Suprapubic skin (tissue), 4 donors: Measurements from ENCODE around the gene PPP4R2. TPM values are rescaled to one million over a fixed set of nuclear protein-coding genes. Genes with fewer than 3 reads are reported as not detected.

Experiments used
- DNase-seq, 2 donors: peaks; one replicate each; pipeline ENCODE4 v3.0.0-alpha.2; 2019; ENCODE audit warnings: low spot score in 2 of 2
- H3K27ac ChIP-seq: fragments of 200-600 bp; sonication (generic); one replicate; pipeline ENCODE4 v1.5.1; 2019
- H3K27me3 ChIP-seq: fragments of 200-600 bp; sonication (generic); one replicate; pipeline ENCODE4 v1.5.1; 2019
- H3K36me3 ChIP-seq: fragments of 200-600 bp; sonication (generic); one replicate; pipeline ENCODE4 v1.5.1; 2019
- H3K4me1 ChIP-seq: fragments of 200-600 bp; sonication (generic); one replicate; pipeline ENCODE4 v1.5.1; 2019
- H3K4me3 ChIP-seq: fragments of 200-600 bp; sonication (generic); one replicate; pipeline ENCODE4 v1.5.1; 2019; ENCODE audit warnings: mild to moderate bottlenecking
- H3K9me3 ChIP-seq: fragments of 200-600 bp; sonication (generic); one replicate; pipeline ENCODE4 v1.5.1; 2019
- EP300 ChIP-seq: sonication (generic); formaldehyde crosslinking; IDR thresholded peaks from one replicate; pipeline ENCODE4 v1.6.1; 2017; ENCODE audit warnings: antibody characterized with exemption
- POLR2A ChIP-seq, 2 donors: fragments of 450-650 bp; IDR thresholded peaks; one replicate each; pipeline ENCODE4 v1.6.1; 2017; ENCODE audit warnings: antibody characterized with exemption in 2 of 2, mild to moderate bottlenecking in 2 of 2, moderate library complexity in 2 of 2
- POLR2AphosphoS5 ChIP-seq, 3 donors: sonication (generic); formaldehyde crosslinking; IDR thresholded peaks; one replicate each; pipeline ENCODE4 v1.6.1; 2017; ENCODE audit warnings: antibody characterized with exemption in 3 of 3
- WGBS: methylation state at CpG from one replicate; pipeline ENCODE4 v1.1.5; 2018; 5-methylcytosine and 5-hydroxymethylcytosine counted together
- total RNA-seq, 4 donors: library from RNA; depleted of rRNA; stranded (reverse); fragments of >200 nt; gene quantifications; one replicate each; pipeline ENCODE4 v1.1.0, GENCODE V29; 2016
- TF ChIP-seq, protein P1 (sequence below), 2 donors: fragments of 200-600 bp in 1 of 2; fragments of 450-650 bp in 1 of 2; sonication (generic) in 1 of 2; IDR thresholded peaks; one replicate each; pipeline ENCODE4 v1.5.1; 2016 to 2019; ENCODE audit warnings: antibody characterized with exemption in 2 of 2, mild to moderate bottlenecking in 1 of 2, moderate library complexity in 1 of 2

Gene PPP4R2
- total RNA-seq, 4 donors from 2014 or later = 24.4 to 46.3 (median 36.6) TPM

DNA sequence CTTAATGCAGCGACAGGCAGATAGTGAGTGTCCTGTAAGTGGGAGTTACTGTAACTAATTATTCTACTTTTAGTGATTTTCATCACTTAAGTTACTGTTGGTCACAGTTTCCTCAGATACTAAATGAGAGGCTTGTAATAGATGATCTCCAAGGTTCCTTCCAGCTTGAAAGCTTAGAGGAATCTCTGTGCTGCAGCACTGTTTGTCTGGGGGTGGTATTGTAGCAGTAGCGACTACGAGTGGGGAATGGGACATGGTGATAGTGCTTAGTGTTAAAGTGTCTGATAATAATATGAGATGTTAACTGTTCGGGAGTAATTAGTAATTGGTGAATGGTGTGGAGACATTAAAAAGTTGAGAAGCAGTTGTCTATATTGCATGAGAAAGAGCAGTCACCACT lies 12.4 kb downstream of the PPP4R2 start:
- Histone ChIP-seq H3K9me3 (no peaks in the 10 kb centered on the region), H3K27ac (no peak overlapping the region), H3K27me3 (no peaks in the 10 kb centered on the region), H3K4me3 (no peak overlapping the region), H3K36me3 (no peaks in the 10 kb centered on the region), H3K4me1 (peaks cover 29% of the 10 kb centered on the region)
- 87% methylated on average over 4 of the region's 4 CpGs for WGBS
- no peak for DNase-seq
- TF ChIP-seq POLR2AphosphoS5 (IDR thresholded peaks at IDR 0.05) (no peak), EP300 (no peak), POLR2A (IDR thresholded peaks at IDR 0.05) (no peak)
- TF ChIP-seq, protein P1, sequence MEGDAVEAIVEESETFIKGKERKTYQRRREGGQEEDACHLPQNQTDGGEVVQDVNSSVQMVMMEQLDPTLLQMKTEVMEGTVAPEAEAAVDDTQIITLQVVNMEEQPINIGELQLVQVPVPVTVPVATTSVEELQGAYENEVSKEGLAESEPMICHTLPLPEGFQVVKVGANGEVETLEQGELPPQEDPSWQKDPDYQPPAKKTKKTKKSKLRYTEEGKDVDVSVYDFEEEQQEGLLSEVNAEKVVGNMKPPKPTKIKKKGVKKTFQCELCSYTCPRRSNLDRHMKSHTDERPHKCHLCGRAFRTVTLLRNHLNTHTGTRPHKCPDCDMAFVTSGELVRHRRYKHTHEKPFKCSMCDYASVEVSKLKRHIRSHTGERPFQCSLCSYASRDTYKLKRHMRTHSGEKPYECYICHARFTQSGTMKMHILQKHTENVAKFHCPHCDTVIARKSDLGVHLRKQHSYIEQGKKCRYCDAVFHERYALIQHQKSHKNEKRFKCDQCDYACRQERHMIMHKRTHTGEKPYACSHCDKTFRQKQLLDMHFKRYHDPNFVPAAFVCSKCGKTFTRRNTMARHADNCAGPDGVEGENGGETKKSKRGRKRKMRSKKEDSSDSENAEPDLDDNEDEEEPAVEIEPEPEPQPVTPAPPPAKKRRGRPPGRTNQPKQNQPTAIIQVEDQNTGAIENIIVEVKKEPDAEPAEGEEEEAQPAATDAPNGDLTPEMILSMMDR (IDR thresholded peaks at IDR 0.05) = no peak

DNA sequence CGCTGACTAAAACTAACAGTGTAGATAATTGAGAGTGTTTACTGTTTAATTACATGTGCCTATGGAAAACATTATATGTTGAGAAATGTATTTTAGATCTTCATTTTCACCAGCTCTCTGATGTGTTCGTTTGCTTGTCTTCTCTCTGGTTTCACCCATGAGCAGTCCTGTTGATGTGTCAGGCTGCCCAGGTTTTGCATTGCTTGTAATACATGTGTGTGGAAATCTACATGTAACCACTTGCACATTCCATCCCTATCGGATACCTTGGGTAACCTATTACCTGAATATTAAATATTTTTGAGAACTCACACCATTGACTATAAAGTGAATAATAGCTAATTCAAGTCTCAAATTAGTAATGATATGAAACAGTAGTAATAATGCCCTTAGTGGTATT lies 13.1 kb downstream of the PPP4R2 start:
- Histone ChIP-seq H3K27me3 (no peaks in the 10 kb centered on the region), H3K27ac (no peak overlapping the region), H3K4me1 (peaks cover 31% of the 10 kb centered on the region), H3K9me3 (no peaks in the 10 kb centered on the region), H3K36me3 (peaks cover under 1% of the 10 kb centered on the region), H3K4me3 (no peak overlapping the region)
- no peak for DNase-seq
- WGBS = 60% methylated on average over 3 of the region's 3 CpGs
- TF ChIP-seq POLR2AphosphoS5 (IDR thresholded peaks at IDR 0.05) (no peak), EP300 (no peak), POLR2A (IDR thresholded peaks at IDR 0.05) (no peak)
- TF ChIP-seq, protein P1 (IDR thresholded peaks at IDR 0.05) = no peak

DNA sequence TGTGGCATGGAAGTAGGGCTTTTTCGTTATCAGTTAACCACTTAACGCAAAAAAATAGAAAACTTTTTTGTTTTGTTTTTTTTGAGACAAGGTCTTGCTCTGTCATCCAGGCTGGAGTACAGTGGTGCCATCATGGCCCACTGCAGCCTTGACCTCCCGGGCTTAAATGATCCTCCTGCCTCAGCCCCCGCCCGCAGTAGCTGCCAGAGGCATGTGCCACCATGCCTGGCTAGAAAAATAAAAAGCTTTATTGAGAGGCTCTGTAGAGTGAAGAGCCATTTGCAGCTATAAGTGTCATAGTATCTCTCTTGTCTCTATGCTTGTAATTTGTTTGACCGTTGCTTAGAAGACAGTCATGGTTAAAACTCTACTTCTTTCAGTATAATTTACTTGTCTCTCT lies 13.5 kb downstream of the PPP4R2 start:
- 87% methylated on average over 6 of the region's 6 CpGs for WGBS
- Histone ChIP-seq H3K4me3 (no peak overlapping the region), H3K4me1 (peaks cover 31% of the 10 kb centered on the region), H3K27me3 (no peaks in the 10 kb centered on the region), H3K27ac (no peak overlapping the region), H3K9me3 (no peaks in the 10 kb centered on the region), H3K36me3 (peaks cover 4% of the 10 kb centered on the region)
- TF ChIP-seq POLR2A (IDR thresholded peaks at IDR 0.05) = no peak
- no peak for TF ChIP-seq POLR2AphosphoS5 (IDR thresholded peaks at IDR 0.05)
- TF ChIP-seq, protein P1 (IDR thresholded peaks at IDR 0.05) = no peak
- DNase-seq = no peak

DNA sequence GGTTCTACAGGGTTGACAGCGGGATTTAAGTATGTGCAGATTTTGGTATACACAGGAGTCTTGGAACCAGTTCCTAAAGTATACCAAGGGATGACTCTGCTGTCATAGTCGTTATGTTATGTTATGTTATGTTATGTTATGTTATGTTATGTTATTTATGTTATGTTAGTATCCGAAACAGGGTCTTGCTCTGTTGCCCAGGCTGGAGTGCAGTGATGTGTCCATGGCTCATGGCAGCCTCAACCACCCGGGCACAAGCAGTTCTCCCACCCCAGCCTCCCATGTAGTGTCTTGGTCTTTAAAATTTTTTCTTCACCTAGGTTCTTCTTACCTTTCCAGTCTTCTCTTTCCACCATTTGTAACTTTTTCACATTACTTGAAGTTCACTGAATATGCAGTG lies 21.7 kb downstream of the PPP4R2 start:
- Histone ChIP-seq H3K27ac (no peak overlapping the region), H3K4me3 (no peak overlapping the region), H3K27me3 (no peaks in the 10 kb centered on the region), H3K4me1 (peaks cover 14% of the 10 kb centered on the region), H3K9me3 (no peaks in the 10 kb centered on the region), H3K36me3 (peaks cover 8% of the 10 kb centered on the region)
- 88% methylated on average over 4 of the region's 4 CpGs for WGBS
- no peak for TF ChIP-seq EP300
- TF ChIP-seq POLR2A (IDR thresholded peaks at IDR 0.05) = no peak
- no peak for TF ChIP-seq POLR2AphosphoS5 (IDR thresholded peaks at IDR 0.05)
- TF ChIP-seq, protein P1 (IDR thresholded peaks at IDR 0.05) = no peak
- no peak for DNase-seq

DNA sequence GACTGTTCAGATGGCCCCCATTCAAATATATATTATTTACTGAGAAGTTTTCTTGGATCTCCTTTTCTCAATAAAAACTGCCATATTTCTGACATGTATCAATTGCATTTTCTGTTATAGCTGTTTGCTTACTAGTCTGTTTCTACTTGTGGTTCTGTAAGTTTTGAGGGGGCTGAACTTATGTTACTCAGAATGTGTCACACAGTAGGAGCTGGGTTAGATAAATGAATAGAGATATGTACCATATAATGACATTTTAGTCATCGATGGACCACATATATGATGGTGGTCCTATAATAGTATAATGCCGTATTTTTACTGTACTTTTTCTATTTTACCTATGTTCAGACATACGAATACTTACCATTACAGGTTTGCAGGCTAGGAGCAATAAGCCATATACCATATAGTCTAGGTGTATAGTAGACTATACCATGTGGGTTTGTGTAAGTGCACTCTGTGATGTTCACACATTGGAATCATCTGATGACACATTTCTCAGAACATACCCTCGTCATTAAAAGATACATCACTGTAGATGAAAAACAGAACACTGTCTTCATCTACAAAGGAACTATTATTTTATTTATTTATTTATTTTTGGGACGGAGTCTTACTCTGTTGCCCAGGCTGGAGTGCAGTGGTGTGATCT lies 22.3 kb downstream of the PPP4R2 start:
- Histone ChIP-seq H3K36me3 (peaks cover 8% of the 10 kb centered on the region), H3K4me3 (no peak overlapping the region), H3K9me3 (no peaks in the 10 kb centered on the region), H3K4me1 (peaks cover 10% of the 10 kb centered on the region), H3K27me3 (no peaks in the 10 kb centered on the region), H3K27ac (no peak overlapping the region)
- DNase-seq = no peak
- 93% methylated on average over 5 of the region's 5 CpGs for WGBS
- TF ChIP-seq, protein P1 (IDR thresholded peaks at IDR 0.05) = no peak
- no peak for TF ChIP-seq POLR2A (IDR thresholded peaks at IDR 0.05)
- no peak for TF ChIP-seq EP300
- TF ChIP-seq POLR2AphosphoS5 (IDR thresholded peaks at IDR 0.05) = no peak
